IMR-90 (cell line): ENCODE results near the gene SPCS1. TPM values are rescaled to one million over a fixed set of nuclear protein-coding genes. Genes with fewer than 3 reads are reported as not detected.

Experiments
- ATAC-seq: fragments of 200-7000 bp; cut with Tn5 transposase; 2 replicates; pipeline ENCODE4 v1.9.1; 2020; ENCODE audit warnings: low read depth, mild to moderate bottlenecking, moderate library complexity
- BruUV-seq: library from RNA; stranded (reverse); fragments of 400-500 nt; replicated peaks from 2 replicates; lab custom pipeline; 2021; lab: Mats Ljungman, UMichigan
- CTCF ChIA-PET: fragments of 300-600 bp; formaldehyde crosslinking; extraction: SDS; loops from one replicate; lab custom pipeline; 2021; ENCODE audit warnings: antibody characterized with exemption; lab: Yijun Ruan, JAX
- POLR2A ChIA-PET: fragments of 300-600 bp; sonication (Branson Sonifier 250); formaldehyde crosslinking; loops from one replicate; lab custom pipeline; 2022; ENCODE audit warnings: antibody characterized with exemption; ENCODE audit not compliant: unreplicated experiment; lab: Charles Lee
- DNase-seq: peaks from one replicate; pipeline ENCODE4 v3.0.0; 2013
- H2AFZ ChIP-seq: replicated peaks from 2 replicates; pipeline ENCODE3; 2013; ENCODE audit warnings: low read length, mild to moderate bottlenecking; ENCODE audit not compliant: poor library complexity
- H2AK5ac ChIP-seq: 2 replicates; pipeline ENCODE4 v1.6.1; 2013; ENCODE audit warnings: low read depth, low read length, inconsistent platforms
- H2AK9ac ChIP-seq: replicated peaks from 2 replicates; pipeline ENCODE3; 2013; ENCODE audit warnings: mild to moderate bottlenecking, low read depth, low read length, moderate library complexity; ENCODE audit not compliant: poor library complexity
- H2BK120ac ChIP-seq: 2 replicates; pipeline ENCODE4 v1.6.1; 2013; ENCODE audit warnings: low read depth, low read length, inconsistent platforms
- H2BK15ac ChIP-seq: 3 replicates; pipeline ENCODE4 v1.6.1; 2013; ENCODE audit warnings: low read depth, low read length, inconsistent platforms
- H2BK20ac ChIP-seq: 2 replicates; pipeline ENCODE4 v1.6.1; 2013; ENCODE audit warnings: low read depth, mild to moderate bottlenecking, inconsistent platforms, low read length, moderate library complexity
- H2BK5ac ChIP-seq: 2 replicates; pipeline ENCODE4 v1.6.1; 2013; ENCODE audit warnings: mild to moderate bottlenecking, low read depth, low read length, inconsistent platforms; ENCODE audit not compliant: poor library complexity, severe bottlenecking
- H3K14ac ChIP-seq: replicated peaks from 2 replicates; pipeline ENCODE4 v1.6.1; 2013; ENCODE audit warnings: low read depth, low read length, inconsistent platforms
- H3K18ac ChIP-seq: 2 replicates; pipeline ENCODE4 v1.6.1; 2013; ENCODE audit warnings: low read depth, low read length, control low read depth
- H3K23ac ChIP-seq: 2 replicates; pipeline ENCODE4 v1.6.1; 2013; ENCODE audit warnings: low read depth, low read length, inconsistent platforms
- H3K27ac ChIP-seq: 2 replicates; pipeline ENCODE4 v1.5.1; 2013; ENCODE audit warnings: mild to moderate bottlenecking, control low read depth, low read length; ENCODE audit not compliant: insufficient read depth
- H3K27me3 ChIP-seq: 2 replicates; pipeline ENCODE4 v1.6.1; 2013; ENCODE audit warnings: low read length; ENCODE audit not compliant: control insufficient read depth, insufficient read depth
- H3K36me3 ChIP-seq: 2 replicates; pipeline ENCODE4 v1.6.1; 2013; ENCODE audit warnings: low read length, mixed read lengths; ENCODE audit not compliant: control insufficient read depth, insufficient read depth
- H3K4ac ChIP-seq: 2 replicates; pipeline ENCODE4 v1.6.1; 2013; ENCODE audit warnings: low read depth, low read length, inconsistent platforms
- H3K4me1 ChIP-seq: 2 replicates; pipeline ENCODE4 v1.6.1; 2013; ENCODE audit warnings: low read length, mixed read lengths; ENCODE audit not compliant: control insufficient read depth, insufficient read depth
- H3K4me2 ChIP-seq: 2 replicates; pipeline ENCODE4 v1.6.1; 2013; ENCODE audit warnings: low read depth, mild to moderate bottlenecking, control low read depth, low read length, moderate library complexity
- H3K4me3 ChIP-seq: 2 replicates; pipeline ENCODE4 v1.5.1; 2013; ENCODE audit warnings: low read depth, mild to moderate bottlenecking, control low read depth, low read length, moderate library complexity; ENCODE audit not compliant: insufficient read depth
- H3K56ac ChIP-seq: 2 replicates; pipeline ENCODE4 v1.6.1; 2013; ENCODE audit warnings: low read length, inconsistent platforms; ENCODE audit not compliant: insufficient read depth; ENCODE audit errors: extremely low read depth
- H3K79me1 ChIP-seq, 2 experiments: 2 replicates each; pipeline ENCODE4 v1.6.1; 2013; ENCODE audit warnings: low read length in 2 of 2, inconsistent platforms in 1 of 2, low read depth in 1 of 2
- H3K9ac ChIP-seq: 2 replicates; pipeline ENCODE4 v1.6.1; 2013; ENCODE audit warnings: low read depth, low read length, control low read depth
- H3K9me1 ChIP-seq: 2 replicates; pipeline ENCODE4 v1.6.1; 2013; ENCODE audit warnings: low read length, inconsistent platforms; ENCODE audit not compliant: insufficient read depth
- H3K9me3 ChIP-seq: 2 replicates; pipeline ENCODE4 v1.6.1; 2013; ENCODE audit warnings: low read length; ENCODE audit not compliant: control insufficient read depth, insufficient read depth
- H4K20me1 ChIP-seq: 2 replicates; pipeline ENCODE4 v1.6.1; 2013; ENCODE audit warnings: low read length, inconsistent platforms; ENCODE audit not compliant: insufficient read depth
- H4K5ac ChIP-seq: 2 replicates; pipeline ENCODE4 v1.6.1; 2013; ENCODE audit warnings: mild to moderate bottlenecking, low read depth, low read length, control low read depth
- H4K8ac ChIP-seq, 2 experiments: 2 replicates each; pipeline ENCODE4 v1.6.1; 2013; ENCODE audit warnings: low read depth in 2 of 2, low read length in 2 of 2, control low read depth in 1 of 2, inconsistent platforms in 1 of 2
- H4K91ac ChIP-seq: 2 replicates; pipeline ENCODE4 v1.6.1; 2013; ENCODE audit warnings: low read depth, low read length, inconsistent platforms; ENCODE audit not compliant: insufficient read depth
- CHD1 ChIP-seq: IDR thresholded peaks from 2 replicates; pipeline ENCODE4 v1.6.1; 2012; ENCODE audit warnings: low read depth, low read length, improper control_type of control experiment
- CTCF ChIP-seq: conservative IDR thresholded peaks from 2 replicates; pipeline ENCODE4 v1.5.1; 2012; ENCODE audit warnings: mild to moderate bottlenecking, low read depth, low read length, improper control_type of control experiment
- POLR2A ChIP-seq: IDR thresholded peaks from 2 replicates; pipeline ENCODE4 v1.6.1; 2012; ENCODE audit warnings: mild to moderate bottlenecking, low read depth, low read length
- RAD21 ChIP-seq: IDR thresholded peaks from 2 replicates; pipeline ENCODE4 v1.6.1; 2012; ENCODE audit warnings: low read length, improper control_type of control experiment
- RFX5 ChIP-seq: IDR thresholded peaks from 2 replicates; pipeline ENCODE4 v1.8.0; 2012; ENCODE audit warnings: low read depth, mild to moderate bottlenecking, low read length, moderate library complexity
- WGBS, 2 experiments: methylation state at CpG; one replicate each; pipeline versions ENCODE4 v1.1.5 to v1.1.7; 2013; ENCODE audit warnings: missing lambda C conversion rate in 2 of 2; ENCODE audit not compliant: insufficient read length in 1 of 2; ENCODE audit errors: extremely low coverage in 2 of 2; 5-methylcytosine and 5-hydroxymethylcytosine counted together
- dilution Hi-C: fragments of 300-500 bp; cut with HindIII; formaldehyde crosslinking; loops from one replicate; pipeline ENCODE4 v1.14.3; 2018; ENCODE audit warnings: low sequenced_read_pairs; ENCODE audit not compliant: unreplicated experiment
- in situ Hi-C: fragments of 300-500 bp; cut with MboI; formaldehyde crosslinking; loops from 3 replicates; pipeline ENCODE4 v1.14.3; 2019; ENCODE audit warnings: low sequenced_read_pairs, inconsistent platforms, mixed read lengths
- intact Hi-C: fragments of 100-400 bp; cut with micrococcal nuclease; formaldehyde crosslinking; loops from 2 replicates; pipeline ENCODE4 v1.10.0; 2022
- polyA plus RNA-seq, 3 experiments: library from polyadenylated mRNA; depleted of rRNA; stranded (reverse); fragments of >200 nt; gene quantifications; 2 replicates each; pipeline ENCODE4 v1.2.3, GENCODE V29; 2012; ENCODE audit warnings: low replicate concordance in 1 of 3
- total RNA-seq: library from RNA; depleted of rRNA; stranded (reverse); fragments of >200 nt; gene quantifications from 2 replicates; pipeline ENCODE4 v1.2.3, GENCODE V29; 2012
- TF ChIP-seq, protein P1 (sequence below): fragments of 150-350 bp; IDR thresholded peaks from 2 replicates; pipeline ENCODE4 v1.6.1; 2016; ENCODE audit warnings: low read depth, mild to moderate bottlenecking, low read length, moderate library complexity, borderline replicate concordance
- TF ChIP-seq, protein P2 (sequence below): fragments of 150-350 bp; IDR thresholded peaks from 2 replicates; pipeline ENCODE4 v1.6.1; 2017; ENCODE audit warnings: mild to moderate bottlenecking, antibody characterized with exemption, low read length, low read depth

Gene SPCS1
- total and polyA plus RNA-seq, 2 of the 4 experiments (the other 2 are of a cell fraction): 50.5 to 124 TPM

- no peak overlapping the region for H2BK15ac ChIP-seq
- peaks cover 12% of the 10 kb centered on the region for H3K36me3 ChIP-seq
- no TSS peak for BruUV-seq
- 0 out of 2 replicates have a peak, but pooled peaks cover 4% of the 10 kb centered on the region for H3K9me1 ChIP-seq
- H3K9ac ChIP-seq: no peak overlapping the region
- H2BK120ac ChIP-seq: no peak overlapping the region
- intact Hi-C loops (no loop called here), in situ Hi-C loops (no loop called here), dilution Hi-C loops (no loop called here)
- no peak overlapping the region for H2AK9ac ChIP-seq
- H2AFZ ChIP-seq: no peak overlapping the region
- no peaks in the 10 kb centered on the region for H3K9me3 ChIP-seq
- H3K56ac ChIP-seq: no peak overlapping the region
- H4K20me1 ChIP-seq: 0 out of 2 replicates have a peak, but pooled peaks cover 1% of the 10 kb centered on the region
- no peak overlapping the region for H3K23ac ChIP-seq
- 89% methylated on average over 5 of the region's 17 CpGs; no CpG with 5 or more reads in 1 of the 2 experiments for WGBS, 2 experiments
- no peak overlapping the region for H2BK20ac ChIP-seq
- no peak overlapping the region for H3K27ac ChIP-seq
- H3K4me2 ChIP-seq: no peak overlapping the region
- H4K91ac ChIP-seq: no peak overlapping the region
- no peak overlapping the region for H4K5ac ChIP-seq
- no peak overlapping the region for H4K8ac ChIP-seq
- DNase-seq: no peak
- H3K27me3 ChIP-seq: no peaks in the 10 kb centered on the region
- H3K79me1 ChIP-seq: peaks cover 4 to 16% of the 10 kb centered on the region in 2 experiments; a peak in 3 of 4 replicates
- no peaks in the 10 kb centered on the region for H3K4me1 ChIP-seq
- POLR2A ChIA-PET: no interaction called here
- CTCF ChIA-PET: no interaction called here
- TF ChIP-seq, protein P1, sequence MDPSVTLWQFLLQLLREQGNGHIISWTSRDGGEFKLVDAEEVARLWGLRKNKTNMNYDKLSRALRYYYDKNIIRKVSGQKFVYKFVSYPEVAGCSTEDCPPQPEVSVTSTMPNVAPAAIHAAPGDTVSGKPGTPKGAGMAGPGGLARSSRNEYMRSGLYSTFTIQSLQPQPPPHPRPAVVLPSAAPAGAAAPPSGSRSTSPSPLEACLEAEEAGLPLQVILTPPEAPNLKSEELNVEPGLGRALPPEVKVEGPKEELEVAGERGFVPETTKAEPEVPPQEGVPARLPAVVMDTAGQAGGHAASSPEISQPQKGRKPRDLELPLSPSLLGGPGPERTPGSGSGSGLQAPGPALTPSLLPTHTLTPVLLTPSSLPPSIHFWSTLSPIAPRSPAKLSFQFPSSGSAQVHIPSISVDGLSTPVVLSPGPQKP: no peak
- TF ChIP-seq POLR2A (no peak), RFX5 (no peak), CHD1 (no peak), RAD21 (no peak), CTCF (no peak)
- TF ChIP-seq, protein P2, sequence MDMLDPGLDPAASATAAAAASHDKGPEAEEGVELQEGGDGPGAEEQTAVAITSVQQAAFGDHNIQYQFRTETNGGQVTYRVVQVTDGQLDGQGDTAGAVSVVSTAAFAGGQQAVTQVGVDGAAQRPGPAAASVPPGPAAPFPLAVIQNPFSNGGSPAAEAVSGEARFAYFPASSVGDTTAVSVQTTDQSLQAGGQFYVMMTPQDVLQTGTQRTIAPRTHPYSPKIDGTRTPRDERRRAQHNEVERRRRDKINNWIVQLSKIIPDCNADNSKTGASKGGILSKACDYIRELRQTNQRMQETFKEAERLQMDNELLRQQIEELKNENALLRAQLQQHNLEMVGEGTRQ: no peak
- no peak for ATAC-seq
- H3K4me3 ChIP-seq: no peak overlapping the region
- no peak overlapping the region for H2BK5ac ChIP-seq
- H3K14ac ChIP-seq: no peak overlapping the region
- H3K18ac ChIP-seq: no peak overlapping the region
- H2AK5ac ChIP-seq: no peak overlapping the region
- no peak overlapping the region for H3K4ac ChIP-seq
These were observed 6.6 kb downstream of the SPCS1 start for GRCh38 chr3:52712291-52713212.
